Neural cell (in vitro differentiated cells): Measurements from ENCODE around the gene KIFAP3. TPM values are rescaled to one million over a fixed set of nuclear protein-coding genes. Genes with fewer than 3 reads are reported as not detected.
"Not testable (repeated sequence)": the region's sequence is repeated elsewhere in the genome, so short reads cannot be mapped to it uniquely, and the experiment has no call there.

Experiments used
- H2AFZ ChIP-seq: fragments of 200-600, 300-800 bp; sonication (generic), shearing (Covaris generic); 2 replicates; pipeline ENCODE4 v1.6.0; 2014; ENCODE audit warnings: low read depth, mild to moderate bottlenecking, antibody characterized with exemption, low read length, moderate library complexity
- H3F3A ChIP-seq: fragments of 200-600 bp; shearing (Covaris generic); 2 replicates; pipeline ENCODE4 v1.6.1; 2016; ENCODE audit warnings: mild to moderate bottlenecking, moderate library complexity, mixed read lengths, antibody characterized with exemption, low read length; ENCODE audit not compliant: insufficient read depth, poor library complexity, severe bottlenecking
- H3K27ac ChIP-seq: fragments of 200-600, 300-800 bp; sonication (generic), shearing (Covaris generic); 2 replicates; pipeline ENCODE4 v1.5.1; 2014; ENCODE audit warnings: mild to moderate bottlenecking, low read length, moderate library complexity
- H3K27me3 ChIP-seq: fragments of 300-800, 200-600 bp; sonication (generic), shearing (Covaris generic); 2 replicates; pipeline ENCODE4 v1.6.0; 2014; ENCODE audit warnings: mild to moderate bottlenecking, low read depth, low read length, moderate library complexity; ENCODE audit not compliant: insufficient read depth
- H3K36me3 ChIP-seq: fragments of 300-800, 200-600 bp; sonication (generic), shearing (Covaris generic); 2 replicates; pipeline ENCODE4 v1.5.1; 2014; ENCODE audit warnings: mild to moderate bottlenecking, antibody characterized with exemption, low read length, moderate library complexity; ENCODE audit not compliant: insufficient read depth
- H3K4me2 ChIP-seq: fragments of 300-800, 200-600 bp; sonication (generic), shearing (Covaris generic); 2 replicates; pipeline ENCODE4 v1.6.0; 2014; ENCODE audit warnings: mild to moderate bottlenecking, low read length
- H3K4me3 ChIP-seq: fragments of 300-800, 200-600 bp; sonication (generic), shearing (Covaris generic); 2 replicates; pipeline ENCODE4 v1.5.1; 2014; ENCODE audit warnings: mild to moderate bottlenecking, low read length, moderate library complexity
- H3K79me2 ChIP-seq: fragments of 200-600 bp; shearing (Covaris generic); replicated peaks from 2 replicates; pipeline ENCODE4 v1.6.0; 2014; ENCODE audit warnings: mild to moderate bottlenecking, low read length, moderate library complexity; ENCODE audit not compliant: insufficient read depth
- H3K9ac ChIP-seq: fragments of 300-800, 200-600 bp; sonication (generic), shearing (Covaris generic); 2 replicates; pipeline ENCODE4 v1.6.1; 2016; ENCODE audit warnings: mild to moderate bottlenecking, low read length, mixed read lengths
- H3K9me2 ChIP-seq: fragments of 200-600 bp; shearing (Covaris generic); 2 replicates; pipeline ENCODE4 v1.6.1; 2016; ENCODE audit warnings: mild to moderate bottlenecking, low read length, mixed read lengths; ENCODE audit not compliant: insufficient read depth
- H3K9me3 ChIP-seq: fragments of 200-600, 300-800 bp; sonication (generic), shearing (Covaris generic); 2 replicates; pipeline ENCODE4 v1.6.1; 2016; ENCODE audit warnings: mild to moderate bottlenecking, mixed run types, low read length, moderate library complexity, mixed read lengths
- H4K20me1 ChIP-seq: fragments of 200-600 bp; shearing (Covaris generic); 2 replicates; pipeline ENCODE4 v1.6.1; 2016; ENCODE audit warnings: mild to moderate bottlenecking, mixed run types; ENCODE audit not compliant: insufficient read depth
- EP300 ChIP-seq: fragments of 450-650 bp; conservative IDR thresholded peaks from 2 replicates; pipeline ENCODE4 v1.6.1; 2014; ENCODE audit warnings: antibody characterized with exemption, mild to moderate bottlenecking, moderate library complexity; ENCODE audit not compliant: poor library complexity, severe bottlenecking
- EZH2 ChIP-seq: fragments of 200-600, 300-800 bp; shearing (Covaris generic), sonication (generic); IDR thresholded peaks from 2 replicates; pipeline ENCODE4 v1.6.1; 2014; ENCODE audit warnings: antibody characterized with exemption, low read length, borderline replicate concordance, mild to moderate bottlenecking; ENCODE audit not compliant: insufficient read depth, poor library complexity, severe bottlenecking
- MXI1 ChIP-seq: fragments of 450-650 bp; conservative IDR thresholded peaks from 2 replicates; pipeline ENCODE4 v1.6.1; 2014; ENCODE audit warnings: antibody characterized with exemption, mild to moderate bottlenecking; ENCODE audit not compliant: poor library complexity, severe bottlenecking
- POLR2AphosphoS5 ChIP-seq: IDR thresholded peaks from 2 replicates; pipeline ENCODE4 v1.6.1; 2012
- RAD21 ChIP-seq: fragments of 450-650 bp; conservative IDR thresholded peaks from 2 replicates; pipeline ENCODE4 v1.6.1; 2014; ENCODE audit warnings: antibody characterized with exemption, mild to moderate bottlenecking, moderate library complexity
- SMC3 ChIP-seq: fragments of 450-650 bp; conservative IDR thresholded peaks from 2 replicates; pipeline ENCODE4 v1.6.1; 2014; ENCODE audit warnings: antibody characterized with exemption, mild to moderate bottlenecking, moderate library complexity; ENCODE audit not compliant: poor library complexity
- TAF1 ChIP-seq: IDR thresholded peaks from 2 replicates; pipeline ENCODE4 v1.6.1; 2012; ENCODE audit warnings: low read depth
- polyA plus RNA-seq: library from polyadenylated mRNA; depleted of rRNA; stranded (reverse); fragments of >200 nt; gene quantifications from 2 replicates; pipeline ENCODE4 v1.2.3, GENCODE V29; 2014
- TF ChIP-seq, protein P1 (sequence below): fragments of 450-650 bp; IDR thresholded peaks from 2 replicates; pipeline ENCODE4 v1.5.1; 2014; ENCODE audit warnings: antibody characterized with exemption, mild to moderate bottlenecking, moderate library complexity; ENCODE audit not compliant: poor library complexity, severe bottlenecking
- TF ChIP-seq, protein P2 (sequence below): IDR thresholded peaks from 2 replicates; pipeline ENCODE4 v1.6.1; 2012; ENCODE audit warnings: borderline replicate concordance

KIFAP3 gene
- polyA plus RNA-seq, 1 donor from 2014 or later, result 256 TPM

DNA sequence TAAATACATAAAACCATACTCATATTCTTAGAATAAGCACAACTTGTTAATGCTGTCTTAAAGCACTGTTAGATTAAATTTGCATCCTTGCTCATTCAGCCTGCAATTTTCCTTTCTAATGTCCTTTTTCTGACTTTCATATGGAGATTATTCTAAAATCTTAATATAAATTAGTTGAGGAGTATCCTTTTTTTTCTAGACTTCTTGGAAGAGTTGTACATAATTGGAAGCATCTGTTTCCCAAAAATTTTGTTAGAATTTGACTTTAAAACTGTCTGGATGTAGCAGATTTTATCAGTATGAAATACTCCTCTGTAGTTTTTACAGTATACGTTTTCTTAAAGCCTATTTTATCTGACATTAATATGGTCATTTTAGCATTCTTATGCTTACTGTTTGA is 9.7 kb downstream of the KIFAP3 start:
- Histone ChIP-seq H3K27ac (no peak overlapping the region), H3K27me3 (no peaks in the 10 kb centered on the region), H4K20me1 (no peaks in the 10 kb centered on the region), H3K9ac (no peak overlapping the region), H3K4me3 (no peak overlapping the region), H3K9me2 (no peaks in the 10 kb centered on the region), H3K4me2 (no peak overlapping the region), H3K9me3 (no peaks in the 10 kb centered on the region), H3K79me2 (peaks cover 46% of the 10 kb centered on the region), H2AFZ (no peak overlapping the region), H3K36me3 (no peaks in the 10 kb centered on the region), H3F3A (no peaks in the 10 kb centered on the region)
- no peak for TF ChIP-seq EZH2
- TF ChIP-seq SMC3, result no peak
- no peak for TF ChIP-seq MXI1
- TF ChIP-seq, protein P1, sequence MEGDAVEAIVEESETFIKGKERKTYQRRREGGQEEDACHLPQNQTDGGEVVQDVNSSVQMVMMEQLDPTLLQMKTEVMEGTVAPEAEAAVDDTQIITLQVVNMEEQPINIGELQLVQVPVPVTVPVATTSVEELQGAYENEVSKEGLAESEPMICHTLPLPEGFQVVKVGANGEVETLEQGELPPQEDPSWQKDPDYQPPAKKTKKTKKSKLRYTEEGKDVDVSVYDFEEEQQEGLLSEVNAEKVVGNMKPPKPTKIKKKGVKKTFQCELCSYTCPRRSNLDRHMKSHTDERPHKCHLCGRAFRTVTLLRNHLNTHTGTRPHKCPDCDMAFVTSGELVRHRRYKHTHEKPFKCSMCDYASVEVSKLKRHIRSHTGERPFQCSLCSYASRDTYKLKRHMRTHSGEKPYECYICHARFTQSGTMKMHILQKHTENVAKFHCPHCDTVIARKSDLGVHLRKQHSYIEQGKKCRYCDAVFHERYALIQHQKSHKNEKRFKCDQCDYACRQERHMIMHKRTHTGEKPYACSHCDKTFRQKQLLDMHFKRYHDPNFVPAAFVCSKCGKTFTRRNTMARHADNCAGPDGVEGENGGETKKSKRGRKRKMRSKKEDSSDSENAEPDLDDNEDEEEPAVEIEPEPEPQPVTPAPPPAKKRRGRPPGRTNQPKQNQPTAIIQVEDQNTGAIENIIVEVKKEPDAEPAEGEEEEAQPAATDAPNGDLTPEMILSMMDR, result no peak
- no peak for TF ChIP-seq EP300
- TF ChIP-seq, protein P2, sequence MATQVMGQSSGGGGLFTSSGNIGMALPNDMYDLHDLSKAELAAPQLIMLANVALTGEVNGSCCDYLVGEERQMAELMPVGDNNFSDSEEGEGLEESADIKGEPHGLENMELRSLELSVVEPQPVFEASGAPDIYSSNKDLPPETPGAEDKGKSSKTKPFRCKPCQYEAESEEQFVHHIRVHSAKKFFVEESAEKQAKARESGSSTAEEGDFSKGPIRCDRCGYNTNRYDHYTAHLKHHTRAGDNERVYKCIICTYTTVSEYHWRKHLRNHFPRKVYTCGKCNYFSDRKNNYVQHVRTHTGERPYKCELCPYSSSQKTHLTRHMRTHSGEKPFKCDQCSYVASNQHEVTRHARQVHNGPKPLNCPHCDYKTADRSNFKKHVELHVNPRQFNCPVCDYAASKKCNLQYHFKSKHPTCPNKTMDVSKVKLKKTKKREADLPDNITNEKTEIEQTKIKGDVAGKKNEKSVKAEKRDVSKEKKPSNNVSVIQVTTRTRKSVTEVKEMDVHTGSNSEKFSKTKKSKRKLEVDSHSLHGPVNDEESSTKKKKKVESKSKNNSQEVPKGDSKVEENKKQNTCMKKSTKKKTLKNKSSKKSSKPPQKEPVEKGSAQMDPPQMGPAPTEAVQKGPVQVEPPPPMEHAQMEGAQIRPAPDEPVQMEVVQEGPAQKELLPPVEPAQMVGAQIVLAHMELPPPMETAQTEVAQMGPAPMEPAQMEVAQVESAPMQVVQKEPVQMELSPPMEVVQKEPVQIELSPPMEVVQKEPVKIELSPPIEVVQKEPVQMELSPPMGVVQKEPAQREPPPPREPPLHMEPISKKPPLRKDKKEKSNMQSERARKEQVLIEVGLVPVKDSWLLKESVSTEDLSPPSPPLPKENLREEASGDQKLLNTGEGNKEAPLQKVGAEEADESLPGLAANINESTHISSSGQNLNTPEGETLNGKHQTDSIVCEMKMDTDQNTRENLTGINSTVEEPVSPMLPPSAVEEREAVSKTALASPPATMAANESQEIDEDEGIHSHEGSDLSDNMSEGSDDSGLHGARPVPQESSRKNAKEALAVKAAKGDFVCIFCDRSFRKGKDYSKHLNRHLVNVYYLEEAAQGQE, result no peak
- no peak for TF ChIP-seq TAF1
- no peak for TF ChIP-seq RAD21
- no peak for TF ChIP-seq POLR2AphosphoS5

GRCh38 chr1:170063109-170063826 is 11.2 kb downstream of the KIFAP3 start:
- Histone ChIP-seq H3K4me2 (no peak overlapping the region), H3K9me3 (no peaks in the 10 kb centered on the region), H3F3A (no peaks in the 10 kb centered on the region), H3K9me2 (no peaks in the 10 kb centered on the region), H3K27ac (no peak overlapping the region), H3K36me3 (no peaks in the 10 kb centered on the region), H4K20me1 (no peaks in the 10 kb centered on the region), H3K9ac (no peak overlapping the region), H2AFZ (no peak overlapping the region), H3K79me2 (peaks cover 31% of the 10 kb centered on the region), H3K27me3 (no peaks in the 10 kb centered on the region), H3K4me3 (no peak overlapping the region)
- TF ChIP-seq, protein P2, result no peak
- TF ChIP-seq MXI1 (no peak), EP300 (no peak), TAF1 (no peak)

DNA sequence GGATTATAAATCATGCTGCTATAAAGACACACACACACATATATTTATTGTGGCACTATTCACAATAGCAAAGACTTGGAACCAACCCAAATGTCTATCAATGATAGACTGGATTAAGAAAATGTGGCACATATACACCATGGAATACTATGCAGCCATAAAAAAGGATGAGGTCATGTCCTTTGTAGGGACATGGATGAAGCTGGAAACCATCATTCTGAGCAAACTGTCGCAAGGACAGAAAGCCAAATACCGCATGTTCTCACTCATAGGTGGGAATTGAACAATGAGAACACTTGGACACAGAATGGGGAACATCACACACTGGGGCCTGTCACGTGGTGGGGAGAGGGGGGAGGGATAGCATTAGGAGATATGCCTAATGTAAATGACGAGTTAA is 12.8 kb downstream of the KIFAP3 start:
- H2AFZ ChIP-seq, H3K4me2 ChIP-seq, H3K4me3 ChIP-seq, H3K36me3 ChIP-seq, H3K9me3 ChIP-seq, H3K9ac ChIP-seq, H4K20me1 ChIP-seq, H3K9me2 ChIP-seq, H3F3A ChIP-seq, H3K27me3 ChIP-seq, H3K27ac ChIP-seq: not testable (repeated sequence)
- H3K79me2 ChIP-seq, result peaks cover 19% of the 10 kb centered on the region

DNA sequence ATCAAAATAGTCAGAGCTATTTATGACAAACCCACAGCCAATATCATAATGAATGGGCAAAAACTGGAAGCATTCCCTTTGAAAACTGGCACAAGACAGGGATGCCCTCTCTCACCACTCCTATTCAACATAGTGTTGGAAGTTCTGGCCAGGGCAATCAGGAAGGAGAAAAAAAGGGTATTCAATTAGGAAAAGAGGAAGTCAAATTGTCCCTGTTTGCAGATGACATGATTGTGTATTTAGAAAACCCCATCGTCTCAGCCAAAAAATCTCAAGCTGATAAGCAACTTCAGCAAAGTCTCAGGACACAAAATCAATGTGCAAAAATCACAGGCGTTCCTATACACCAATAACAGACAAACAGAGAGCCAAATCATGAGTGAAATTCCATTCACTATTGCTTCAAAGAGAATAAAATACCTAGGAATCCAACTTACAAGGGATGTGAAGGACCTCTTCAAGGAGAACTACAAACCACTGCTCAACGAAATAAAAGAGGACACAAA is 14.4 kb downstream of the KIFAP3 start:
- H2AFZ ChIP-seq, H3K9me2 ChIP-seq, H3K4me2 ChIP-seq: not testable (repeated sequence)

More for the DNA sequence above, 14.4 kb downstream of the KIFAP3 start:
- not testable (repeated sequence) for H4K20me1 ChIP-seq, H3K36me3 ChIP-seq, H3F3A ChIP-seq, H3K4me3 ChIP-seq, H3K27ac ChIP-seq, H3K9ac ChIP-seq, H3K9me3 ChIP-seq, H3K27me3 ChIP-seq
- H3K79me2 ChIP-seq, result peaks cover 17% of the 10 kb centered on the region
